OCI-LY1 (cell line): Measurements from ENCODE around the gene CHPF.

Source experiments
- H2AFZ ChIP-seq: fragments of 200-600 bp; sonication (generic), shearing (Covaris generic); 2 replicates; pipeline ENCODE4 v1.6.0; 2014; ENCODE audit warnings: antibody characterized with exemption, mild to moderate bottlenecking, low read length
- H3F3A ChIP-seq: fragments of 200-600 bp; sonication (generic), shearing (Covaris generic); 2 replicates; pipeline ENCODE4 v1.6.0; 2014; ENCODE audit warnings: mild to moderate bottlenecking, antibody characterized with exemption, low read length, moderate library complexity; ENCODE audit not compliant: insufficient read depth
- H3K27ac ChIP-seq: fragments of 200-600 bp; sonication (generic); 2 replicates; pipeline ENCODE4 v1.5.1; 2014; ENCODE audit warnings: low read length, mixed run types, mild to moderate bottlenecking, low read depth; ENCODE audit not compliant: poor library complexity, severe bottlenecking
- H3K27me3 ChIP-seq: fragments of 200-600 bp; sonication (generic); 2 replicates; pipeline ENCODE4 v1.6.0; 2014; ENCODE audit warnings: antibody characterized with exemption, mild to moderate bottlenecking, low read length, moderate library complexity; ENCODE audit not compliant: insufficient read depth
- H3K36me3 ChIP-seq: fragments of 200-600 bp; sonication (generic); 2 replicates; pipeline ENCODE4 v1.6.1; 2014; ENCODE audit warnings: mild to moderate bottlenecking, antibody characterized with exemption, low read length, moderate library complexity, mixed read lengths; ENCODE audit not compliant: insufficient read depth
- H3K4me1 ChIP-seq: fragments of 200-600 bp; sonication (generic); 2 replicates; pipeline ENCODE4 v1.5.1; 2014; ENCODE audit warnings: mild to moderate bottlenecking, low read length, moderate library complexity; ENCODE audit not compliant: insufficient read depth, severe bottlenecking
- H3K4me2 ChIP-seq: fragments of 200-600 bp; sonication (generic), shearing (Covaris generic); 2 replicates; pipeline ENCODE4 v1.6.1; 2014; ENCODE audit warnings: low read length
- H3K4me3 ChIP-seq: fragments of 200-600 bp; sonication (generic); 2 replicates; pipeline ENCODE4 v1.5.1; 2014; ENCODE audit warnings: low read length, low read depth, mild to moderate bottlenecking, mixed read lengths; ENCODE audit not compliant: poor library complexity, severe bottlenecking
- H3K79me2 ChIP-seq: fragments of 200-600 bp; shearing (Covaris generic); 2 replicates; pipeline ENCODE4 v1.6.1; 2016; ENCODE audit warnings: mixed run types, low read length, mixed read lengths; ENCODE audit not compliant: insufficient read depth
- H3K9ac ChIP-seq: fragments of 200-600 bp; sonication (generic), shearing (Covaris generic); 2 replicates; pipeline ENCODE4 v1.6.1; 2014; ENCODE audit warnings: mild to moderate bottlenecking, low read length, mixed read lengths
- H3K9me2 ChIP-seq: fragments of 200-600 bp; sonication (generic), shearing (Covaris generic); 2 replicates; pipeline ENCODE4 v1.6.1; 2014; ENCODE audit warnings: low read depth, mild to moderate bottlenecking, low read length, mixed read lengths
- H3K9me3 ChIP-seq: fragments of 200-600 bp; shearing (Covaris generic); 2 replicates; pipeline ENCODE4 v1.6.1; 2014; ENCODE audit warnings: low read length, mixed read lengths
- H4K20me1 ChIP-seq: fragments of 200-600 bp; sonication (generic), shearing (Covaris generic); 2 replicates; pipeline ENCODE4 v1.6.0; 2016; ENCODE audit warnings: mild to moderate bottlenecking, low read length; ENCODE audit not compliant: insufficient read depth
- EZH2 ChIP-seq: fragments of 200-600 bp; sonication (generic), shearing (Covaris generic); IDR thresholded peaks from 2 replicates; pipeline ENCODE4 v1.8.0; 2017; ENCODE audit warnings: borderline replicate concordance, mixed run types, mild to moderate bottlenecking, antibody characterized with exemption, low read length, moderate library complexity, mixed read lengths
- TF ChIP-seq, protein P1 (sequence below): fragments of 200-600 bp; sonication (generic), shearing (Covaris generic); IDR thresholded peaks from 2 replicates; pipeline ENCODE4 v1.5.1; 2017; ENCODE audit warnings: mild to moderate bottlenecking, antibody characterized with exemption, low read length, moderate library complexity, mixed read lengths

The CHPF gene

DNA sequence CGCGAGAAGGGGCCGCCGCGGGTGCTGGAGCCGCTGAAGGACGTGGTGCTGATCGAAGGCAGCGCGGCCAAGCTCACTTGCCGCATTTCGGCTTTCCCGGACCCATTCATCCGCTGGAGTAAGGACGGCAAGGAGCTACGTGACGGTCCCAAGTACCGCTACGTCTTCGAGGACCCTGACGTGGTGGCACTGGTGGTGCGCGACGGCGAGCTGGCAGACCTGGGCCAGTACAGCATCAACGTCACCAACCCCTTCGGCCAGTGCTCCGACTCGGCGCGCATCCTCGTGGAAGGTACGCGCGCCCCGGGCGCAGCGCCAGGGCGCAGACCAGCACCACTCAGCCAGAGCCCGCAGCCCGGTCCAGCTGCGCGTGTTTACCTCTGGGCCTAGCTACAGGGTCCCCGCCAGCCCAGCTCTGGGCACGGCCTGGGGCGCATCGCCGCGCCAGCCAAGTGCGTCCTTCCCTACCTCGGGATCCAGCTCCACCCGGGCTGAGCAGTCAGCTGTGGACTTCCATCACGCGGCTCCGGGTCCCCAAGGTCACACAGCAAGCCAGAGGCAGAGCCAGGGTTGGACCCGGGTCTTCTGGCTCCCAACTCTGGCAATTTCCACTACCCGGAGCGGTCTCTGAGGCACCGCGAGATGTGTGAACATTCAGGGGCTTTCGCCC lies 46.6 kb downstream of the CHPF start:
- Histone ChIP-seq H3K9ac (no peak overlapping the region), H3K4me1 (peaks cover 22% of the 10 kb centered on the region), H3K79me2 (no peaks in the 10 kb centered on the region), H3K27ac (no peak overlapping the region), H3K9me3 (no peaks in the 10 kb centered on the region), H3K36me3 (no peaks in the 10 kb centered on the region), H3F3A (no peaks in the 10 kb centered on the region), H2AFZ (no peak overlapping the region), H3K4me3 (no peak overlapping the region), H4K20me1 (no peaks in the 10 kb centered on the region), H3K27me3 (no peaks in the 10 kb centered on the region), H3K4me2 (no peak overlapping the region), H3K9me2 (no peaks in the 10 kb centered on the region)
- TF ChIP-seq, protein P1, sequence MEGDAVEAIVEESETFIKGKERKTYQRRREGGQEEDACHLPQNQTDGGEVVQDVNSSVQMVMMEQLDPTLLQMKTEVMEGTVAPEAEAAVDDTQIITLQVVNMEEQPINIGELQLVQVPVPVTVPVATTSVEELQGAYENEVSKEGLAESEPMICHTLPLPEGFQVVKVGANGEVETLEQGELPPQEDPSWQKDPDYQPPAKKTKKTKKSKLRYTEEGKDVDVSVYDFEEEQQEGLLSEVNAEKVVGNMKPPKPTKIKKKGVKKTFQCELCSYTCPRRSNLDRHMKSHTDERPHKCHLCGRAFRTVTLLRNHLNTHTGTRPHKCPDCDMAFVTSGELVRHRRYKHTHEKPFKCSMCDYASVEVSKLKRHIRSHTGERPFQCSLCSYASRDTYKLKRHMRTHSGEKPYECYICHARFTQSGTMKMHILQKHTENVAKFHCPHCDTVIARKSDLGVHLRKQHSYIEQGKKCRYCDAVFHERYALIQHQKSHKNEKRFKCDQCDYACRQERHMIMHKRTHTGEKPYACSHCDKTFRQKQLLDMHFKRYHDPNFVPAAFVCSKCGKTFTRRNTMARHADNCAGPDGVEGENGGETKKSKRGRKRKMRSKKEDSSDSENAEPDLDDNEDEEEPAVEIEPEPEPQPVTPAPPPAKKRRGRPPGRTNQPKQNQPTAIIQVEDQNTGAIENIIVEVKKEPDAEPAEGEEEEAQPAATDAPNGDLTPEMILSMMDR: no peak
- no peak for TF ChIP-seq EZH2

DNA sequence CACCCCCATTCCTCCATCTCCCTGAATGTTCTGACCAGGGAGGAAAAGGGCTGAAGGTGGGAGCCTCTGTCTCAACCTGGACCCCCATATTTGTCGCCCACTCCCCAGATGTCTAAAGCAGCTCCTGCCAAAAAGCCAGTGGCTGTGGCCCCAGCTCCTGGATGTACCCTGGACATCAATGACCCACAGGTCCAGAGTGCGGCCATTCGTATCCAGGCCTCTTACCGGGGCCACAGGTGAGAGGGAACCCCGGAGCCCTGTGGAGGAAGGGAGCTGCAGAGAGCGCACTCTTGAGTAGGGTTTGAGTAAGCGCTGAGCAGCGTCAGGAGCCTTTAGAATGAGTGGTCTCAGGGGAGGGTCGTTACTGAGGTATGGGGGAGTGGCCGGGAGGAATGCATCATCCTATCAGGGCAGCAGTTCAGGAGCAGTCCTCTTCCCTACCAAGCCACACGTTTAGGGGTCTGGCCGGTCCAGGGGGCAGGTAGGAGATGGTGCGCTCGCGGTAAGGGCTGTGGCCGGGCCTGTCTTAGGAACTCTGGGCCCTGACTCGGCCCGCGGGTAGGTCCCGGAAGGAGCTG lies 47.3 kb downstream of the CHPF start:
- no peaks in the 10 kb centered on the region for H3F3A ChIP-seq
- H3K9me2 ChIP-seq: no peaks in the 10 kb centered on the region
- H3K4me2 ChIP-seq: no peak overlapping the region
- H2AFZ ChIP-seq: no peak overlapping the region
- H3K79me2 ChIP-seq: no peaks in the 10 kb centered on the region
- no peaks in the 10 kb centered on the region for H3K9me3 ChIP-seq
- H4K20me1 ChIP-seq: no peaks in the 10 kb centered on the region
- TF ChIP-seq, protein P1: no peak
- no peak for TF ChIP-seq EZH2
- no peak overlapping the region for H3K9ac ChIP-seq
- H3K4me3 ChIP-seq: no peak overlapping the region
- 0 out of 2 replicates have a peak, but pooled peaks cover 5% of the 10 kb centered on the region for H3K27me3 ChIP-seq
- H3K4me1 ChIP-seq: peaks cover 22% of the 10 kb centered on the region
- H3K27ac ChIP-seq: no peak overlapping the region
- H3K36me3 ChIP-seq: no peaks in the 10 kb centered on the region

DNA sequence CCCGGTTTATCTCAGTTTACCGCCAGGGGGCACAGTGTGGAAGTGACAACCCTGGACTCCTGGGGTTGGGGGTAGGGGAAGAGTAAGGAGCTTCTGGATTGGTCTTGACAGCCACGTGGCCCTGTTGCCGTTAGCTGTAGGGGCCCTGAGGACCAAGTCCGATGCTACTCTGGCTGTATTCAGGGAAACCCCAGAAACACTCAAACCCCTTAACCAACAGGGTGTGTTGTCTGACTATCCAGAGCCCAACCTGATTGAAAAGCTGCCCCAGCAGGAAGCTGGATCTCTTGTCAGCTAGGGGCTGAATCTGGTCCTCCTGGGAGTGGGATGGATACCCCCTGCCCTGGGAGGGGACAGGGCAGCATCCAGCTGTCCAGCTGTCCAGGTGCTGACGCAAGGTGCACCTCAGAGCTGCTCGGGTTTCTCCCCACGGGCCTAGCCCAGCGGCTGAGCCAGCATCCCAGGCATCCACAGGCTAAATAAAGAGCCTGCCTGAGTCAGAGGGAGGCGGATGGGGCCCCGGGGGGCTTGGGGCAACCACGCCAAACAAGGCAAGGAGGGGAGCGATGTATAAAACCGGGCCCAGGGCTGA lies 48.0 kb downstream of the CHPF start:
- H3K9me3 ChIP-seq: no peaks in the 10 kb centered on the region
- no peak overlapping the region; the same call in 1 of the 2 replicates for H3K9ac ChIP-seq
- TF ChIP-seq EZH2: no peak
- TF ChIP-seq, protein P1: peak; percentile 68
- peaks cover 22% of the 10 kb centered on the region for H3K4me1 ChIP-seq
- H3K4me2 ChIP-seq: no peak overlapping the region; the same call in 1 of the 2 replicates
- no peak overlapping the region for H2AFZ ChIP-seq
- no peaks in the 10 kb centered on the region for H3F3A ChIP-seq
- H3K4me3 ChIP-seq: no peak overlapping the region
- H4K20me1 ChIP-seq: no peaks in the 10 kb centered on the region
- no peak overlapping the region for H3K27ac ChIP-seq
- H3K79me2 ChIP-seq: no peaks in the 10 kb centered on the region
- H3K27me3 ChIP-seq: 0 out of 2 replicates have a peak, but pooled peaks cover 5% of the 10 kb centered on the region
- no peaks in the 10 kb centered on the region for H3K36me3 ChIP-seq
- H3K9me2 ChIP-seq: no peaks in the 10 kb centered on the region
